Dermis lymphatic vessel endothelial cell (primary cell): ENCODE data around the gene PTTG1. TPM values are rescaled to one million over a fixed set of nuclear protein-coding genes. Genes with fewer than 3 reads are reported as not detected.

Experiments used
- total RNA-seq: library from RNA; depleted of rRNA; stranded (reverse); fragments of >200 nt; gene quantifications from 2 replicates; pipeline ENCODE4 v1.2.1, GENCODE V29; 2014

Gene PTTG1
- 26.3 and 38.9 TPM in 2 replicates for total RNA-seq

DNA sequence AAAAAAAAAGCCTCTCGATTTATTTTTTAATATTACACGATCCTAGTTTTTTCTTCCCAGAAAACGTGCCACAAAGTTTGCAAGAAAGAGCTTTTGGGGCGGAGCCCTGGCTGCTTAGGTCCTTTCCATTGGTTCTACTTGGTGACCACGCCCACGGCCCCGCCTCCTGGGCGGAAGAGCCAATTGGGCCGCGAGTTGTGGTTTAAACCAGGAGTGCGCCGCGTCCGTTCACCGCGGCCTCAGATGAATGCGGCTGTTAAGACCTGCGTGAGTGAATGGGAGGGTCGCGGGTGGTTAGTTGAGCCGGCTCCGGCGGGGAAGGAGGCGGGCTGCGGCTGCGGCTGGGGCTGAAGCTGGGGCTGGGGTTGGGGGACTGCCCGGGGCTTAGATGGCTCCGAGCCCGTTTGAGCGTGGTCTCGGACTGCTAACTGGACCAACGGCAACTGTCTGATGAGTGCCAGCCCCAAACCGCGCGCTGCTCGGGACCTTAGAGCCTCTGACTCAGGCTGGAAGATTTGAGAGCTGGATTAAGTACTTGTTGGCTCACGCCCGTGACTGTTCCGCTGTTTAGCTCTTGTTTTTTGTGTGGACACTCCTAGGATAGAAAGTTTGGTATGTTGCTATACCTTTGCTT is at the start of gene PTTG1:
Gene PTTG1, plus strand, starts transcription at position 231 of the 634 bp plus-strand sequence. CDS start 458 bp downstream, outside the sequence.

DNA sequence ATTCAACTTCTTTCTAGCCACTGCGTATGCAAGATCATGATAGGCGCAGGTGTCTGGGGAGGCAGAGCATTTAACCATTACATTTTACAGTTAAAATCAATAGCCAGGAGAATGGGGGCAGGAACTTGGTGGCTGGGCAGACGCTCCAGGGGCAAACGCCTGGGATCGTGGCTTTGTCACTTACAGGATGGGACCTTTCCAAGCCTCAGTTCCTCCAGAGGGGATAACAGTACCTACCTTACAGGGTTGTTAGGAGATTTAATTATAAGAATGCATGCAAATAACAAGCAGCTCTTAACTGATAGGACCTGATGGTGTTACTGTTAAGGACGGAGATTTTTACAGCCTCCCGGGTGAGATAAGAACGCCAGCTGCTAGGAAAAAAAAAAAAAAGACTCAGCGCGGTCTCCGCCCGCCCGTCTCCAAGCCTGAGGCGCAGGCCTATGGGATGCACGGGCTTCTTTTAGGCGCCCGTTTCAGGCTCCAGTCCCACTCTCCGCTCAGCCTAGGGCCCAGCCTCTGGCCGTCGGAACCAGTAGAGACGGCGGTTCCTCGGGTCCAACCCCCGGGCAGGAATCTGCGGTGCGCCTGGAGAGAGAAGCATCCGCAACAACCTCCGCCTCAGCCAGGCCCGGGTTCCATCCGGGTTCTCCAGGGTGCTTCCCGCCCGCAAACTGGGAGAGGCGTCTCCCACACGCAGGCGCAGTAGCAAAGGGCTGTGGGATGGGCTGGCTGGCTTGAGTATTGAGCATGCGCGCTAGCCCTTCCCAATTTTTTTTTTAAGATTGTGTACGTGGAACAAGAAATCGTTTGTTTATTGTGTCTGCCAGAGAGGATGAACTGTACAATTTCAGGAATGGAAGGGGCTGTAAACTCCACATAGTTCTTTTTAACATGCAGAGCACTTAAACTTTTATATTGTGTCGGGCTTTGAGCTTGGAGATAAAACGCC is 22.0 kb upstream of the PTTG1 start, which contains the start of gene FAM200C:
Gene FAM200C, minus strand, starts transcription at position 653 of the 952 bp plus-strand sequence. CDS start 4,564 bp downstream, outside the sequence.

DNA sequence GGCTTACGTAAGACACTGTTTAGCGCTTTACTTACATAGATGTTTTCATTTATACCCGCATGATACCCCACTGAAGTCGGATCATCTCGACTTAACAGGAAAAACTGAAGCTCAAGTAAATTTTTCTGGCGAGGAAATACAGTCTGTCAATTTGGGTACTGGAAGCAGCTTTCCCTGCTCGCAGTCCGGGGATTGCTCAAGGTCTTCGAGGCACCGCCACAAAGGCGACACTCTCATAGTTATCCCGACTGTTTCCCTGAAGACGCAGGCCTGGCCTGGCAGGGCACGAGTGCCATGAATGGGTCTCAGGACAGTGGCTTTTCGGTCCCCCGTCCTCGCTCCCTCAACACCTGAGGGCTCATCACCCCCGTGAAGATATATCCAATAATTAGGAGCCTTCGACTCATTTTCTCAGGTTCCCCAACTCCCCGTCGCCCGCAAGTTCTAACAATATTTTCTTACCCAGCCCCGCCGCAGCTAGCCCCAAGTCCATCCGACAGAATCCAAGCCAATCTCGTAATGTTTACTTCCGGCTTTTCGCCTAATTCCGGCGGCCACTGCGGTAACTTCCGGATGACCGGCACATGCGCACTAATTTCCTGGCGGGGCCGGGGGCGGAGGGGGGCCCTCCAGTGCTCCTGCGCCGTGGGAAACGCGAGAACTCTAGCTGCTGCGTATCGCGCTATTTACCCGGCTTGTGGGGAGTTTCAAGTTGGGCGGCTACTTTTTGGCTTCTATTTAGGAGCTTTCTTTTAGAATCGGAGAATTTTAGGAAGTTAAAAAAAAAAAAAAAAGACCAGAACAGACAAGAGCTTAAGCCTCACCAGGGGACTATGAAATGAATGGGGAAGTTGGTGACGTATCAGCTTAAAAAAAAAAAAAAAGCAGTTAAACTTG is 2.8 kb upstream of the PTTG1 start, which contains the start of gene SLU7:
Gene SLU7, minus strand, starts transcription at position 521 of the 897 bp plus-strand sequence. CDS start 3,787 bp downstream, outside the sequence.

Other genes starting within 250 kb of the PTTG1 start
- gene FABP6, start 192.3 kb upstream of the PTTG1 start, total RNA-seq = not detected in 2 replicates
- 4.0 and 6.6 TPM in 2 replicates for gene CCNJL, start 109.3 kb upstream of the PTTG1 start, total RNA-seq
- under 0.01 and 0.11 TPM in 2 replicates for gene C1QTNF2, start 51.2 kb upstream of the PTTG1 start, total RNA-seq
- 1.6 and 3.2 TPM in 2 replicates for gene FAM200C, start 21.8 kb upstream of the PTTG1 start, total RNA-seq
- gene SLU7, start 2.8 kb upstream of the PTTG1 start, total RNA-seq = 64.3 and 72.5 TPM in 2 replicates